CD14-positive monocyte (primary cell): ENCODE data around the gene RPL26. TPM values are rescaled to one million over a fixed set of nuclear protein-coding genes. Genes with fewer than 3 reads are reported as not detected.
"Not testable (repeated sequence)": the region's sequence is repeated elsewhere in the genome, so short reads cannot be mapped to it uniquely, and the experiment has no call there.

ENCODE experiments used
- DNase-seq, 3 donors: peaks; one replicate each; pipeline ENCODE4 v3.0.0-alpha.2; 2011 to 2022
- H2AFZ ChIP-seq: 2 replicates; pipeline ENCODE4 v1.6.0; 2012; ENCODE audit warnings: mild to moderate bottlenecking, low read depth, low read length, inconsistent platforms; ENCODE audit not compliant: insufficient read depth, poor library complexity, severe bottlenecking
- H3K27ac ChIP-seq, 2 donors: 1 replicate in 1 of 2; 2 replicates in 1 of 2; pipeline ENCODE4 v1.5.1; 2012 to 2013; ENCODE audit warnings: low read length in 2 of 2, control low read depth in 1 of 2, inconsistent platforms in 1 of 2, low read depth in 1 of 2, mild to moderate bottlenecking in 1 of 2
- H3K27me3 ChIP-seq, 2 donors: one replicate each; pipeline versions ENCODE4 v1.6.0 to v1.6.1; 2011 to 2013; ENCODE audit warnings: low read length in 2 of 2; ENCODE audit not compliant: control insufficient read depth in 2 of 2, insufficient read depth in 2 of 2
- H3K36me3 ChIP-seq, 2 donors: replicated peaks in 1 of 2; 1 replicate in 1 of 2; 2 replicates in 1 of 2; pipeline versions ENCODE4 v1.5.1 to v1.6.1; 2012 to 2013; ENCODE audit warnings: low read length in 2 of 2, control low read depth in 1 of 2, inconsistent platforms in 1 of 2, mild to moderate bottlenecking in 1 of 2; ENCODE audit not compliant: insufficient read depth in 2 of 2, control insufficient read depth in 1 of 2
- H3K4me1 ChIP-seq, 2 donors: 1 replicate in 1 of 2; 2 replicates in 1 of 2; pipeline versions ENCODE4 v1.5.1 to v1.6.1; 2012 to 2013; ENCODE audit warnings: low read length in 2 of 2, control low read depth in 1 of 2, inconsistent platforms in 1 of 2, mild to moderate bottlenecking in 1 of 2, moderate library complexity in 1 of 2; ENCODE audit not compliant: insufficient read depth in 2 of 2, control insufficient read depth in 1 of 2
- H3K4me2 ChIP-seq: replicated peaks from 2 replicates; pipeline ENCODE3; 2012; ENCODE audit warnings: low read length, moderate library complexity, mild to moderate bottlenecking; ENCODE audit not compliant: poor library complexity, severe bottlenecking; ENCODE audit errors: extremely low read depth
- H3K4me3 ChIP-seq, 3 experiments: fragments of 200-600 bp in 1 of 3; sonication (generic) in 1 of 3; replicated peaks in 1 of 3; 1 replicate in 2 of 3; 2 replicates in 1 of 3; pipeline ENCODE4 v1.5.1; 2011 to 2013; ENCODE audit warnings: low read length in 3 of 3, mild to moderate bottlenecking in 3 of 3, control low read depth in 2 of 3, low read depth in 2 of 3, inconsistent platforms in 1 of 3, moderate library complexity in 1 of 3
- H3K79me2 ChIP-seq: 2 replicates; pipeline ENCODE4 v1.6.0; 2012; ENCODE audit warnings: mild to moderate bottlenecking, control low read depth, inconsistent platforms, low read length, moderate library complexity; ENCODE audit not compliant: insufficient read depth
- H3K9ac ChIP-seq: 2 replicates; pipeline ENCODE4 v1.6.0; 2017; ENCODE audit warnings: low read length, mild to moderate bottlenecking; ENCODE audit not compliant: insufficient read depth, poor library complexity, severe bottlenecking
- H3K9me3 ChIP-seq, 2 donors: replicated peaks in 1 of 2; 1 replicate in 1 of 2; 2 replicates in 1 of 2; pipeline versions ENCODE4 v1.5.1 to v1.6.1; 2012 to 2013; ENCODE audit warnings: low read length in 2 of 2, control low read depth in 1 of 2; ENCODE audit not compliant: control insufficient read depth in 1 of 2, insufficient read depth in 1 of 2
- H4K20me1 ChIP-seq: 2 replicates; pipeline ENCODE4 v1.6.0; 2012; ENCODE audit warnings: mild to moderate bottlenecking, low read length, control low read depth, moderate library complexity; ENCODE audit not compliant: insufficient read depth
- H3K27ac Mint-ChIP-seq, 7 donors: one replicate each; pipeline ENCODE4 v1.8.0; 2020; ENCODE audit warnings: mild to moderate bottlenecking in 7 of 7, mixed read lengths in 7 of 7, moderate library complexity in 6 of 7, inconsistent platforms in 2 of 7
- H3K27me3 Mint-ChIP-seq, 3 donors: one replicate each; pipeline ENCODE4 v1.8.0; 2021 to 2022; ENCODE audit warnings: low read depth in 3 of 3, mild to moderate bottlenecking in 3 of 3, mixed read lengths in 3 of 3, moderate library complexity in 3 of 3, inconsistent platforms in 1 of 3
- H3K36me3 Mint-ChIP-seq, 2 donors: one replicate each; pipeline ENCODE4 v1.8.0; 2020; ENCODE audit warnings: mixed read lengths in 2 of 2, inconsistent platforms in 1 of 2, mild to moderate bottlenecking in 1 of 2
- H3K4me1 Mint-ChIP-seq: one replicate; pipeline ENCODE4 v1.8.0; 2020; ENCODE audit warnings: mild to moderate bottlenecking, mixed read lengths
- H3K4me3 Mint-ChIP-seq, 2 donors: one replicate each; pipeline ENCODE4 v1.8.0; 2020; ENCODE audit warnings: mild to moderate bottlenecking in 2 of 2, mixed read lengths in 2 of 2, moderate library complexity in 1 of 2
- H3K9me3 Mint-ChIP-seq, 7 donors: one replicate each; pipeline ENCODE4 v1.8.0; 2020 to 2022; ENCODE audit warnings: mixed read lengths in 7 of 7, mild to moderate bottlenecking in 6 of 7, moderate library complexity in 6 of 7, inconsistent platforms in 2 of 7
- WGBS: methylation state at CpG from one replicate; pipeline ENCODE4 v1.1.5; 2013; ENCODE audit warnings: missing lambda C conversion rate; ENCODE audit not compliant: insufficient coverage; 5-methylcytosine and 5-hydroxymethylcytosine counted together
- intact Hi-C, 2 donors: fragments of 100-400 bp; cut with micrococcal nuclease; formaldehyde crosslinking; loops; one replicate each; pipeline versions ENCODE4 v1.15.0 to v1.15.1; 2023
- polyA plus RNA-seq, 3 donors: library from polyadenylated mRNA; depleted of rRNA in 1 of 3; unstranded in 2 of 3; stranded (reverse) in 1 of 3; fragments of 300-500 nt in 2 of 3; fragments of >200 nt in 1 of 3; fragmentation: Illumina TruSeq in 2 of 3; gene quantifications; 1 replicate in 2 of 3; 2 replicates in 1 of 3; pipeline ENCODE4 v1.2.3, GENCODE V29; 2012 to 2021
- TF ChIP-seq, protein P1 (sequence below): fragments of 200-600 bp; IDR thresholded peaks from one replicate; pipeline ENCODE4 v1.8.0; 2022; ENCODE audit warnings: antibody characterized with exemption, mild to moderate bottlenecking

The RPL26 gene
- polyA plus RNA-seq, 3 donors, result 859 to 4,469 (median 884) TPM

GRCh38 chr17:8382052-8382879, 727 bp downstream of the RPL26 start:
- Histone ChIP-seq H3K9me3 (no peaks in the 10 kb centered on the region), H3K27me3 (no peaks in the 10 kb centered on the region), H3K4me1 (peaks cover 28 to 35% of the 10 kb centered on the region in 2 donors), H3K36me3 (peaks cover 43 to 44% of the 10 kb centered on the region in 2 donors), H3K79me2 (peaks cover 38% of the 10 kb centered on the region), H3K4me2 (peak overlapping the region; percentile 97), H3K4me3 (peak overlapping the region; percentile 72 to 89 (median 74)), H3K9ac (peak overlapping the region; percentile 78), H2AFZ (peak overlapping the region; percentile 94), H4K20me1 (peaks cover 48% of the 10 kb centered on the region), H3K27ac (peak overlapping the region; percentile 60 to 79)
- TF ChIP-seq, protein P1, sequence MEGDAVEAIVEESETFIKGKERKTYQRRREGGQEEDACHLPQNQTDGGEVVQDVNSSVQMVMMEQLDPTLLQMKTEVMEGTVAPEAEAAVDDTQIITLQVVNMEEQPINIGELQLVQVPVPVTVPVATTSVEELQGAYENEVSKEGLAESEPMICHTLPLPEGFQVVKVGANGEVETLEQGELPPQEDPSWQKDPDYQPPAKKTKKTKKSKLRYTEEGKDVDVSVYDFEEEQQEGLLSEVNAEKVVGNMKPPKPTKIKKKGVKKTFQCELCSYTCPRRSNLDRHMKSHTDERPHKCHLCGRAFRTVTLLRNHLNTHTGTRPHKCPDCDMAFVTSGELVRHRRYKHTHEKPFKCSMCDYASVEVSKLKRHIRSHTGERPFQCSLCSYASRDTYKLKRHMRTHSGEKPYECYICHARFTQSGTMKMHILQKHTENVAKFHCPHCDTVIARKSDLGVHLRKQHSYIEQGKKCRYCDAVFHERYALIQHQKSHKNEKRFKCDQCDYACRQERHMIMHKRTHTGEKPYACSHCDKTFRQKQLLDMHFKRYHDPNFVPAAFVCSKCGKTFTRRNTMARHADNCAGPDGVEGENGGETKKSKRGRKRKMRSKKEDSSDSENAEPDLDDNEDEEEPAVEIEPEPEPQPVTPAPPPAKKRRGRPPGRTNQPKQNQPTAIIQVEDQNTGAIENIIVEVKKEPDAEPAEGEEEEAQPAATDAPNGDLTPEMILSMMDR, result no peak
- DNase-seq, result peak in 1 of 3 donors; percentile 10
- intact Hi-C loops, result loop anchor here (5.0 to 10.0 kb wide), 3 partner anchors 55 to 403 kb away; partner anchors contain the start of genes CCDC42 (in 2 of the 2) and NDEL1 (in 1 of the 2)
- 15% methylated on average over 16 of the region's 27 CpGs for WGBS
- Mint-ChIP-seq H3K4me3 (peak overlapping the region; percentile 95 to 98), H3K4me1 (peaks cover 37% of the 10 kb centered on the region), H3K27me3 (no peaks in the 10 kb centered on the region), H3K36me3 (peaks cover 42 to 46% of the 10 kb centered on the region in 2 donors), H3K9me3 (no peaks in the 10 kb centered on the region), H3K27ac (peak overlapping the region; percentile 89 to 95 (median 93))

GRCh38 chr17:8380049-8380448, 2.9 kb downstream of the RPL26 start:
- Histone ChIP-seq H3K4me2 (no peak overlapping the region), H3K9ac (no peak overlapping the region), H2AFZ (no peak overlapping the region), H3K4me3 (no peak overlapping the region), H3K79me2 (peaks cover 51% of the 10 kb centered on the region), H3K4me1 (peaks cover 37 to 54% of the 10 kb centered on the region in 2 donors), H3K27me3 (no peaks in the 10 kb centered on the region), H3K9me3 (no peaks in the 10 kb centered on the region), H3K27ac (no peak overlapping the region), H3K36me3 (peaks cover 44 to 48% of the 10 kb centered on the region in 2 donors), H4K20me1 (peaks cover 54% of the 10 kb centered on the region)
- Mint-ChIP-seq H3K27me3 (no peaks in the 10 kb centered on the region), H3K9me3 (no peaks in the 10 kb centered on the region), H3K36me3 (peaks cover 45 to 54% of the 10 kb centered on the region in 2 donors), H3K4me3 (no peak overlapping the region), H3K4me1 (peaks cover 42% of the 10 kb centered on the region), H3K27ac (peak overlapping the region in 1 of 7 donors; percentile 6)
- DNase-seq, result no peak
- intact Hi-C loops, result loop anchor here (5.0 to 10.0 kb wide), 3 partner anchors 57 to 405 kb away; partner anchors contain the start of genes CCDC42 (in 2 of the 2) and NDEL1 (in 1 of the 2)
- WGBS, result no CpG with 5 or more reads among the region's 3 CpGs
- TF ChIP-seq, protein P1, result no peak

DNA sequence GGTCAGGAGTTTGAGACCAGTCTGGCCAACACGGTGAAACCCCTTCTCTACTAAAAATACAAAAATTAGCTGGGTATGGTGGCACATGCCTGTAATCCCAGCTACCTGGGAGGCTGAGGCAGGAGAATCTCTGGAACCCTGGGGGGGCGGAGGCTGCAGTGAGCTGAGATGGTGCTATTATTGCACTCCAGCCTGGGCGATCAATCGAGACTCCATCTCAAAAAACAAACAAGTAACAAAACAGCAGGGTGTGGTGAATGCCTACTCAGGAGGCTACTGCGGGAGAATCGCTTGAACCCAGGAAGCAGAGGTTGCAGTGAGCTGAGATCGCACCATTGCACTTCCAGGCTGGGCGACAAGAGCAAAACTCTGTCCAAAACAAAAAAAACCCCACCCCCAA, 4.9 kb downstream of the RPL26 start:
- H3K27ac ChIP-seq, H3K4me2 ChIP-seq, H3K27me3 ChIP-seq, H3K9me3 ChIP-seq, intact Hi-C loops, DNase-seq, H3K4me3 ChIP-seq, H3K27me3 Mint-ChIP-seq, H3K9ac ChIP-seq, H3K4me3 Mint-ChIP-seq, H3K9me3 Mint-ChIP-seq, H2AFZ ChIP-seq: not testable (repeated sequence)
- peak overlapping the region in 6 of 7 donors; percentile 19 to 71 (median 58) for H3K27ac Mint-ChIP-seq
- Histone ChIP-seq H3K36me3 (peaks cover 44 to 48% of the 10 kb centered on the region in 2 donors), H3K4me1 (peaks cover 31 to 42% of the 10 kb centered on the region in 2 donors), H4K20me1 (peaks cover 54% of the 10 kb centered on the region), H3K79me2 (peaks cover 51% of the 10 kb centered on the region)
- WGBS, result no CpG with 5 or more reads among the region's 8 CpGs
- H3K36me3 Mint-ChIP-seq, result peaks cover 45 to 54% of the 10 kb centered on the region in 2 donors
- H3K4me1 Mint-ChIP-seq, result peaks cover 32% of the 10 kb centered on the region
